ENCODE data around the gene UNC119.

Gene UNC119

GRCh38 chr17:28549236-28550132 lies 2.9 kb downstream of the UNC119 start:
- TF ChIP-seq CTCF (IDR thresholded peaks at IDR 0.05; ENCODE audit: low read depth, low read length, missing control alignments), result no peak
- H3K4me3 ChIP-seq (replicated peaks; ENCODE audit: low read depth, low read length), result no peak overlapping the region
- DNase-seq (ENCODE audit: extremely low read depth, low read depth), result no peak

GRCh38 chr17:28548417-28549130 lies 3.9 kb downstream of the UNC119 start:
- DNase-seq (ENCODE audit: extremely low read depth, low read depth), result no peak
- no peak overlapping the region for H3K4me3 ChIP-seq (replicated peaks; ENCODE audit: low read depth, low read length)
- TF ChIP-seq CTCF (IDR thresholded peaks at IDR 0.05; ENCODE audit: low read depth, low read length, missing control alignments), result no peak

- TF ChIP-seq CTCF (IDR thresholded peaks at IDR 0.05; ENCODE audit: low read depth, low read length, missing control alignments), result peak; percentile 98
- DNase-seq (ENCODE audit: extremely low read depth, low read depth), result peak; percentile 31
- no peak overlapping the region for H3K4me3 ChIP-seq (replicated peaks; ENCODE audit: low read depth, low read length)
Observed at GRCh38 chr17:28547623-28548416, 4.6 kb downstream of the UNC119 start.

- no peak overlapping the region for H3K4me3 ChIP-seq (replicated peaks; ENCODE audit: low read depth, low read length)
- no peak for DNase-seq (ENCODE audit: extremely low read depth, low read depth)
- TF ChIP-seq CTCF (IDR thresholded peaks at IDR 0.05; ENCODE audit: low read depth, low read length, missing control alignments), result no peak
Observed at GRCh38 chr17:28547096-28547622, 5.3 kb downstream of the UNC119 start.

GRCh38 chr17:28545787-28546415 lies 6.5 kb downstream of the UNC119 start:
- no peak for DNase-seq (ENCODE audit: extremely low read depth, low read depth)
- no peak for TF ChIP-seq CTCF (IDR thresholded peaks at IDR 0.05; ENCODE audit: low read depth, low read length, missing control alignments)
- no peak overlapping the region for H3K4me3 ChIP-seq (replicated peaks; ENCODE audit: low read depth, low read length)

- H3K4me3 ChIP-seq (replicated peaks; ENCODE audit: low read depth, low read length), result no peak overlapping the region
- no peak for TF ChIP-seq CTCF (IDR thresholded peaks at IDR 0.05; ENCODE audit: low read depth, low read length, missing control alignments)
- no peak for DNase-seq (ENCODE audit: extremely low read depth, low read depth)
Observed at GRCh38 chr17:28545141-28545503, 7.3 kb downstream of the UNC119 start.

All from HFF-Myc (cell line).